GM18507 (cell line): ENCODE measurements around the gene TMEM219.
"Not testable (repeated sequence)": the region's sequence is repeated elsewhere in the genome, so short reads cannot be mapped to it uniquely, and the experiment has no call there.

Source experiments
- DNase-seq: peaks from one replicate; pipeline ENCODE4 v3.0.0; 2011; ENCODE audit warnings: low read depth; ENCODE audit not compliant: insufficient read length; ENCODE audit errors: extremely low spot score
- FAIRE-seq: peaks from 2 replicates; lab custom pipeline; 2011; peaks lifted over from hg19 to GRCh38; lab: Jason Lieb, UNC

The TMEM219 gene

DNA sequence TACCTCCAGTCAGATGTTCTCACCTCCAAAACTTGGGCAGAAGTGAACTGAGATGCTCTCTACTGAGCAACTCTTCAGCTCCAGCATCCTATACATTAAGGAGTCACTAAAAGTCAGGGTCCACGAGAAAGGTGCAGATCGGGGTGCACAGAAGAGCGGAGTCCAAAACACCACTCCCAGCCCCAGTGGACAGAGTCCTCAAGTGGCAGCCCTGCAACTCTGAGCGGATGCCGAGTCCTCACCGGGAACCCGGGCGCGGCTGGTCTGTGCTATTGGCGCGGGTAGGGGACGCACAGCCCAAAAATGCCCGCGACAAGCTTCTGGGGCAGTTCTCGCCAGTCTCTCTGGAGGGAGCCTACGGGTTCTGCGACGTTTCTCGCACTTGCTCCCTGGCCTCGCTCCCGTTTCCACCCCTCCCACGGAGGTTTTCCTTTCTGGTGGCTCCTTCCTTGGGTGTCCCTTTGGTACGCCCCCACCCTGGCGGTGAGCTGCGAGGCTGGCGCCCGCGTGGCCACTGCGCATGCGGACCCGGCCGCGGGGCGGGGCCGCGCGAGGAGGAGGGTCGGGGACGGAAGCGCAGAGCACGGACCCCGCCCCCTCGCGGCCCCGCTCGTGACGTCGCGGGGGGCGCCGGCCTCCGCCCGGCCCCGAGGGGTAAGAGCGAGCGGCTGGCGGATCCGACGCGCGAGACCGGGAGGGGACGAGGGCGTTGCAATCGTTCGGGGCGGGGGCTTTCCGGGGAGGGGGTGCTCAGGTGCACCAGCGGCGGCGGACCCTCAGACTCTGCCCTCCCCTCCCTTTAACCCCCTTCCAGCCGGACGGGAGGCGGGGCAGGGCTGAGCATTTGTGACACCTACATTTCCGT lies at the start of gene TMEM219:
TSS of gene TMEM219 (plus strand) at position 601 of the 865 bp plus-strand sequence. CDS start 1,065 bp downstream, outside the sequence.
- FAIRE-seq (peak; percentile 69), DNase-seq (peak; percentile 98)

DNA sequence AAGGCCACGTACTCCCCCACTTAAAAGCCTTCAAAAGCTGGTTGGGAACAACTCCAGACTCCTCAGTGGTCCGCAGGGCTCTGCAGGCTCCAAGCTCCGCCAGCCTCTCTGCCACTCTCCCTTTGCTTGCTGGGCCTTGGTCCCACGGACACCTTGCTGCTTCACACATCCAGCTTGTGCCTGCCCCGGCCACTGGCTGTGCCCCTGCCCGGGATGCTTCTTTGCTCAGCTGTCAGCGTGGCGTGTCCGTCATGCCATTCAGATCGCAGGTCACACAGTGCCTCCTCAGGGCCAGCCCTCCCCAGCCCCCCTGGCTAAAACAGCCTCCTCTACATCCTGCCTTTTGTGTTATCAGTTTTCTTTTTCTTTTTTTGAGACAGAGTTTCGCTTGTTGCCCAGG lies 49.8 kb upstream of the TMEM219 start:
- FAIRE-seq, result no peak

GRCh38 chr16:29913514-29913913 lies 48.4 kb upstream of the TMEM219 start:
- no peak for FAIRE-seq

More for the DNA sequence above, 49.8 kb upstream of the TMEM219 start:
- DNase-seq, result no peak

GRCh38 chr16:29915590-29916247 lies 46.2 kb upstream of the TMEM219 start:
- FAIRE-seq, result no peak
- no peak for DNase-seq

More at GRCh38 chr16:29913514-29913913, 48.4 kb upstream of the TMEM219 start:
- DNase-seq, result no peak

DNA sequence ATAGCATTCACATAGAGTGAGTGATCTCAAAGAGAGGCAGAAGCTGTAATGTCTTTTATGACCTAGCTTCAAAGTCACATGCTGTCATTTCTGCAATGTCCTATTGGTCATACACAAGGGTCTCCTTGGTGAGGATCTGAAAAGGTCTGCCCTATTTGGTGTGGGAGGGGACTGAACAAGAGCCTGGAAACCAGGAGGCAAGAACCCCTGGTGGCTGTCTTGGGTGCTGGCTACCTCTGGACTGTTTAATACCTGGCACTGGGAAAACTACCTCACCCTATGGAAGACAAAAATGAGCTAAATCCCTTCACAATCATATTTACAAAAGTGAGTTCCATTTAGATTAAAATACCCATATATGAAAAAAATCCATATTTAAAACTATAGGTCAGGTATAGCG lies 44.9 kb upstream of the TMEM219 start:
- DNase-seq, result no peak
- FAIRE-seq, result no peak

GRCh38 chr16:29920288-29921033 lies 41.4 kb upstream of the TMEM219 start:
- no peak for DNase-seq

GRCh38 chr16:29921034-29921385 lies 40.9 kb upstream of the TMEM219 start:
- DNase-seq (no peak), FAIRE-seq (no peak)

More at GRCh38 chr16:29920288-29921033, 41.4 kb upstream of the TMEM219 start:
- FAIRE-seq, result no peak

GRCh38 chr16:29922326-29922725 lies 39.6 kb upstream of the TMEM219 start:
- no peak for DNase-seq
- FAIRE-seq, result no peak

DNA sequence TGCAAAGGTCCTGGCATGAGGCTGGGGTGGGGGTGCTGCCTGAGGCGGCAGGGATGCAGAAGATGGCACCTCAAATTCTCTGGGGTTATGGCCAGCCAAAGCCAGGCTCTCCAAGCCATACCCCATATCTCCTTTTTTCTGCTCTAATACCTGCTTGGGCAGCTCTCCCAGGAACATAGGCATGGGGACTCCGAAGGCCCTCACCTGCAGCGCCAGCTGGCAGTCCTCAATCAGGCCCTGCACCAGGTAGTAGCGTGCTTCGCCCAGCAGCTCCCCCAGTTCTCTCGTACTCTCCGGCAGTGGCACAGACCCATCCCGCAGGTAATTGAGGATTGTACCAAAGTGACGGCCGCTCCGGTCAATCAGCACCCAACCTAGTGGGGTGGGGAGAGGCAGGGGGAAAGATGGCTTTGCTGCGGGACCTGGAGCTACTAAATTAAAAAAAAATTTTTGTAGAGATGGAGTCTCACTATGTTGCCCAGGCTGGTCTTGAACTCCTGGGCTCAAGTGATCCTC lies 38.8 kb upstream of the TMEM219 start:
- FAIRE-seq (no peak), DNase-seq (no peak)

GRCh38 chr16:29925105-29925756 lies 36.6 kb upstream of the TMEM219 start:
- FAIRE-seq, result no peak
- DNase-seq, result no peak

GRCh38 chr16:29925781-29926710 lies 35.8 kb upstream of the TMEM219 start, which contains the start of gene KCTD13:
KCTD13 (minus strand) TSS chr16:29926226; CDS start chr16:29926033, 193 bp downstream.
- peak; percentile 78 for FAIRE-seq
- peak; percentile 99 for DNase-seq

DNA sequence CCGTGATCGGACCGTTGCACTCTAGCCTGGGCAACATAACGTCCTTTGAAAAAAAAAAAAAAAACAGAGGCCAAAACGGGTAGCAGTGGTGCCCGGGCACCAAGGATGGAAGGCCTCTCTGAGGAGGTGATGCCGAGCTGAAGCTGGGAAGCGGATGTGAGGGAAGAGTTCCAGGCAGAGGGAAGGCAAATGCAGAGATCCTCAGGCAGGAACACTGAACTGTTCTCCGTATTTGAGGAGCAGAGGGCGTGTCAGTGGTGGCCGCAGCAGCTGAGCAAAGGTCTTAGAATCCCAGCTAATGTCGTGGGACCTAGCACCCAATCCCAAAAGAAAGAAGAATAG lies 35.2 kb upstream of the TMEM219 start:
- no peak for DNase-seq

GRCh38 chr16:29927070-29927905 lies 34.6 kb upstream of the TMEM219 start:
- DNase-seq, result no peak
- no peak for FAIRE-seq

More for the DNA sequence above, 35.2 kb upstream of the TMEM219 start:
- no peak for FAIRE-seq

GRCh38 chr16:29931750-29932149 lies 30.1 kb upstream of the TMEM219 start:
- not testable (repeated sequence) for FAIRE-seq, DNase-seq

DNA sequence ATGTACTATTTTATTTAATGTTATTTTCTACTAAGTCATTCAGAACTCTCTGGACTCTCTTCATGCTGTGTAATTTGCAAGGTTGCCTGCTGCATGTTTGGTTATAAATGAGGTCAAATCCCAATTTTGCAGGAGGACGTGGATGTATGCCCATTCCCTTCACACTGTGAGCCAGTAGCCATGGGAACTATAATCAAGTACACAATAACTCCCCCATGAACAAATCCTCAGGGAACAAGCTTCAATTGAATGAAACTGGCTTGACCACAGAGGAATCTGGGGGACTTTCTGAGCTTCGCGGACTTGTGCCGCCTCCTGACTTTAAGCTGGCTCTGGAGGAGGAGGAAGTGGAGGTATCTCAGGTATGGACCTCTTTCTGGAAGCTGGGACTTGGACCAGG lies 21.2 kb upstream of the TMEM219 start:
- no peak for FAIRE-seq

DNA sequence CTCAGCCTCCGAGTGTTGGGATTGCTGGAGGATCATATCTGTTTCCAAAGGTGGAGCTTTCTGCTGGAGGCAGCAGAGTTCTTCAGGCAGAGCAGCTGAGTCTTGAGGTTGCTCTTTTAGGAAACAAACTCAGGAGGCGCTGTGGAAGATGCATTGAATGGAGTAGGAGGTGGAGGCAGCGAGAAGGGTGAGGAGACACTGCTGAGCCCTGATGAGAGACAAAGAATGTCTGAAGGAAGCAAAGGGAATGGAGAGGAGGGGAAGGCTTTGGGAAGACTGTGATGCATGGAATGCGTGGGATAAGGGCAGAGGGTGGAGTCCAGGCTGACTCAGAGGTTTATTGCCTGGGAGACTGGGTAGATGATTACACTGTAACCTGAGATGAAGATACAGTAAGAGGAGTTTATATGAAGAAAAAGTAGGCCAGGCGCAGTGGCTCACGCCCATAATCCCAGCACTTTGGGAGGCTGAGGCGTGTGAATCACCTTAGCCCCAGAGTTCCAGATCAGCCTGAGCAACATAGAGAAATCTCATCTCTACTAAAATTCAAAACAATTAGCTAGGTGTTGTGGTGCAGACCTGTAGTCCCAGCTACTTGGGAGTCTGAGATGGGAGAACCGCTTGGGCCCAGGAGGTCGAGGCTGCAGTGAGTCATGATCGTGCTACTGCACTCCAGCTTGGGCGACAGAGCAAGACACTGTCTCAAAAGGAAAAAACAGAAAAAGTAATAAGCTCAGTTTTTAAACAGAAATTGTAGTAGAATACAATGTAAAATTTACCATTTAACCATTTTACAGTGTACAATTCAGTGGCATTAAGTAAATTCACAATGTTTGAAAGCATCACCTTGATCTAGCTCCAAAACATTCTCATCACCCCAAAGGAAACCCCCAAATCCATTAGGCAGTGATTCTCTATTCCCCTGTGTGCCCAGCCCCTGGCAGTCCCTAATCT lies 17.8 kb upstream of the TMEM219 start:
- FAIRE-seq (no peak), DNase-seq (no peak)

More for the DNA sequence above, 21.2 kb upstream of the TMEM219 start:
- no peak for DNase-seq
